Measurements from ENCODE around the gene STX1B.
"Not testable (repeated sequence)": the region's sequence is repeated elsewhere in the genome, so short reads cannot be mapped to it uniquely, and the experiment has no call there.

The STX1B gene

GRCh38 chr16:31010585-31011325 lies at the start of gene STX1B:
Gene STX1B, minus strand, starts transcription at chr16:31010638. Its CDS starts 242 bp downstream, at chr16:31010396.
- DNase-seq (ENCODE audit: low read depth): peak; percentile 11

- DNase-seq (ENCODE audit: low read depth): no peak
Measured at GRCh38 chr16:31055613-31056012, 45.2 kb upstream of the STX1B start.

GRCh38 chr16:31052114-31052513 lies 41.7 kb upstream of the STX1B start:
- no peak for DNase-seq (ENCODE audit: low read depth)

- DNase-seq (ENCODE audit: low read depth): no peak
Measured at GRCh38 chr16:31050280-31051030, 40.0 kb upstream of the STX1B start.

GRCh38 chr16:31043898-31044481 lies 33.6 kb upstream of the STX1B start:
- DNase-seq (ENCODE audit: low read depth): no peak

GRCh38 chr16:31043352-31043751 lies 32.9 kb upstream of the STX1B start:
- DNase-seq (ENCODE audit: low read depth): no peak

- DNase-seq (ENCODE audit: low read depth): no peak
Measured at GRCh38 chr16:31042866-31043265, 32.4 kb upstream of the STX1B start.

GRCh38 chr16:31038993-31039392 lies 28.6 kb upstream of the STX1B start:
- no peak for DNase-seq (ENCODE audit: low read depth)

- no peak for DNase-seq (ENCODE audit: low read depth)
Measured at GRCh38 chr16:31036691-31037090, 26.3 kb upstream of the STX1B start.

GRCh38 chr16:31033709-31034492 lies 23.5 kb upstream of the STX1B start:
- peak; percentile 77 for DNase-seq (ENCODE audit: low read depth)

GRCh38 chr16:31032736-31033708 lies 22.6 kb upstream of the STX1B start, which contains the start of gene STX4:
Gene STX4, plus strand, starts transcription at chr16:31033558. Its CDS starts 248 bp downstream, at chr16:31033806.
- peak; percentile 94 for DNase-seq (ENCODE audit: low read depth)

- DNase-seq (ENCODE audit: low read depth): no peak
Measured at GRCh38 chr16:31031276-31031675, 20.8 kb upstream of the STX1B start.

GRCh38 chr16:31029272-31029671 lies 18.8 kb upstream of the STX1B start:
- DNase-seq (ENCODE audit: low read depth): no peak

GRCh38 chr16:31025339-31025738 lies 14.9 kb upstream of the STX1B start:
- DNase-seq (ENCODE audit: low read depth): no peak

- no peak for DNase-seq (ENCODE audit: low read depth)
Measured at GRCh38 chr16:31023627-31024226, 13.3 kb upstream of the STX1B start.

GRCh38 chr16:31023252-31023602 lies 12.8 kb upstream of the STX1B start:
- DNase-seq (ENCODE audit: low read depth): no peak

- no peak for DNase-seq (ENCODE audit: low read depth)
Measured at GRCh38 chr16:31022544-31023251, 12.3 kb upstream of the STX1B start.

GRCh38 chr16:31020536-31020935 lies 10.1 kb upstream of the STX1B start:
- no peak for DNase-seq (ENCODE audit: low read depth)

GRCh38 chr16:31017756-31018155 lies 7.3 kb upstream of the STX1B start:
- not testable (repeated sequence) for DNase-seq (ENCODE audit: low read depth)

GRCh38 chr16:31016018-31016417 lies 5.6 kb upstream of the STX1B start:
- no peak for DNase-seq (ENCODE audit: low read depth)
